Activated T-helper 1 cell treated with anti-CD3 and anti-CD28 coated beads, Interleukin-12 subunit alpha, Interleukin-12 subunit beta, Interleukin-2, Interleukin-4 antibody, amounts not matched to agents 30 ng/mL and 10 ng/mL and 1 ng/mL, durations not matched to agents 14 hours and 24 hours and 36 hours (primary cell): Measurements from ENCODE around the gene PDZD4. TPM values are rescaled to one million over a fixed set of nuclear protein-coding genes. Genes with fewer than 3 reads are reported as not detected.

Experiments used
- DNase-seq: peaks from one replicate; pipeline ENCODE4 v3.0.0; 2021; ENCODE audit warnings: low spot score
- H3K27ac Mint-ChIP-seq: one replicate; pipeline ENCODE4 v1.8.0; 2021; ENCODE audit warnings: mild to moderate bottlenecking, mixed read lengths
- H3K27me3 Mint-ChIP-seq: one replicate; pipeline ENCODE4 v1.8.0; 2022; ENCODE audit warnings: mild to moderate bottlenecking, moderate library complexity, mixed read lengths; ENCODE audit not compliant: insufficient read depth
- H3K36me3 Mint-ChIP-seq: one replicate; pipeline ENCODE4 v1.8.0; 2021; ENCODE audit warnings: low read depth, mixed read lengths
- H3K4me1 Mint-ChIP-seq: one replicate; pipeline ENCODE4 v1.8.0; 2021; ENCODE audit warnings: low read depth, mixed read lengths
- H3K4me3 Mint-ChIP-seq: one replicate; pipeline ENCODE4 v1.8.0; 2021; ENCODE audit warnings: mild to moderate bottlenecking, moderate library complexity, mixed read lengths
- H3K9me3 Mint-ChIP-seq: one replicate; pipeline ENCODE4 v1.8.0; 2021; ENCODE audit warnings: mixed read lengths
- intact Hi-C: fragments of 100-400 bp; cut with micrococcal nuclease; formaldehyde crosslinking; loops from one replicate; pipeline ENCODE4 v1.15.1; 2024
- total RNA-seq: library from RNA; stranded (reverse); gene quantifications from 2 replicates; pipeline ENCODE4 v1.2.3, GENCODE V29; 2022

PDZD4 gene
- 0.29 and 0.44 TPM in 2 replicates for total RNA-seq

GRCh38 chrX:153829799-153830639 is at the start of gene PDZD4:
Gene PDZD4 (minus strand): TSS chrX:153830544. CDS start chrX:153830298, 246 bp downstream.
- no peak for DNase-seq
- H3K27me3 Mint-ChIP-seq: peaks cover 31% of the 10 kb centered on the region
- H3K9me3 Mint-ChIP-seq: no peaks in the 10 kb centered on the region
- H3K4me1 Mint-ChIP-seq: no peaks in the 10 kb centered on the region
- no peak within 1 kb of the TSS for H3K27ac Mint-ChIP-seq
- intact Hi-C loops: loop anchor here (5.0 kb wide), 1 partner anchor 72 kb away; the partner anchor contains the start of gene AVPR2
- H3K36me3 Mint-ChIP-seq: no peaks in the 10 kb centered on the region
- H3K4me3 Mint-ChIP-seq: no peak within 1 kb of the TSS

- Mint-ChIP-seq H3K27ac (no peak overlapping the region), H3K9me3 (no peaks in the 10 kb centered on the region), H3K4me1 (peaks cover 24% of the 10 kb centered on the region), H3K27me3 (peaks cover 6% of the 10 kb centered on the region), H3K36me3 (no peaks in the 10 kb centered on the region), H3K4me3 (no peak overlapping the region)
- DNase-seq: no peak
- intact Hi-C loops: loop anchor here (1.0 to 5.0 kb wide), 2 partner anchors 46 to 63 kb away; partner anchors contain the start of gene ARHGAP4
Observed at GRCh38 chrX:153879741-153880439, 49.5 kb upstream of the PDZD4 start.

GRCh38 chrX:153878969-153879653 is 48.8 kb upstream of the PDZD4 start:
- Mint-ChIP-seq H3K27me3 (peaks cover 5% of the 10 kb centered on the region), H3K36me3 (no peaks in the 10 kb centered on the region), H3K9me3 (no peaks in the 10 kb centered on the region), H3K4me3 (peak overlapping the region; percentile 80), H3K27ac (peak overlapping the region; percentile 73), H3K4me1 (peaks cover 24% of the 10 kb centered on the region)
- intact Hi-C loops: loop anchor here (1.0 to 5.0 kb wide), 2 partner anchors 47 to 62 kb away; partner anchors contain the start of gene ARHGAP4
- peak; percentile 8 for DNase-seq

GRCh38 chrX:153878345-153878744 is 48.0 kb upstream of the PDZD4 start:
- intact Hi-C loops: loop anchor here (5.0 kb wide), 1 partner anchor 61 kb away; no protein-coding TSS in a partner anchor
- Mint-ChIP-seq H3K27me3 (peaks cover 5% of the 10 kb centered on the region), H3K4me1 (peaks cover 24% of the 10 kb centered on the region), H3K36me3 (no peaks in the 10 kb centered on the region), H3K4me3 (no peak overlapping the region), H3K9me3 (no peaks in the 10 kb centered on the region), H3K27ac (no peak overlapping the region)
- no peak for DNase-seq

- no peak overlapping the region for H3K4me3 Mint-ChIP-seq
- peaks cover 24% of the 10 kb centered on the region for H3K4me1 Mint-ChIP-seq
- peaks cover 5% of the 10 kb centered on the region for H3K27me3 Mint-ChIP-seq
- intact Hi-C loops: loop anchor here (5.0 kb wide), 1 partner anchor 60 kb away; no protein-coding TSS in a partner anchor
- no peaks in the 10 kb centered on the region for H3K36me3 Mint-ChIP-seq
- H3K9me3 Mint-ChIP-seq: no peaks in the 10 kb centered on the region
- no peak for DNase-seq
- H3K27ac Mint-ChIP-seq: no peak overlapping the region
Observed at GRCh38 chrX:153877571-153878261, 47.4 kb upstream of the PDZD4 start.

- intact Hi-C loops: loop anchor here (5.0 kb wide), 1 partner anchor 59 kb away; no protein-coding TSS in a partner anchor
- H3K27me3 Mint-ChIP-seq: peaks cover 5% of the 10 kb centered on the region
- H3K9me3 Mint-ChIP-seq: no peaks in the 10 kb centered on the region
- peak overlapping the region; percentile 19 for H3K4me3 Mint-ChIP-seq
- no peaks in the 10 kb centered on the region for H3K36me3 Mint-ChIP-seq
- no peak for DNase-seq
- peaks cover 24% of the 10 kb centered on the region for H3K4me1 Mint-ChIP-seq
- H3K27ac Mint-ChIP-seq: peak overlapping the region; percentile 40
Observed at GRCh38 chrX:153876112-153876491, 45.8 kb upstream of the PDZD4 start.

GRCh38 chrX:153875391-153876111 is 45.2 kb upstream of the PDZD4 start:
- Mint-ChIP-seq H3K36me3 (no peaks in the 10 kb centered on the region), H3K4me1 (peaks cover 24% of the 10 kb centered on the region), H3K4me3 (no peak overlapping the region), H3K9me3 (no peaks in the 10 kb centered on the region), H3K27me3 (peaks cover 5% of the 10 kb centered on the region), H3K27ac (no peak overlapping the region)
- DNase-seq: peak; percentile 54
- intact Hi-C loops: loop anchor here (1.0 to 5.0 kb wide), 2 partner anchors 58 to 94 kb away; no protein-coding TSS in a partner anchor

- Mint-ChIP-seq H3K27ac (peak overlapping the region; percentile 18), H3K36me3 (no peaks in the 10 kb centered on the region), H3K4me1 (peaks cover 24% of the 10 kb centered on the region), H3K27me3 (peaks cover 2% of the 10 kb centered on the region), H3K9me3 (no peaks in the 10 kb centered on the region), H3K4me3 (no peak overlapping the region)
- intact Hi-C loops: loop anchor here (1.0 to 5.0 kb wide), 2 partner anchors 57 to 95 kb away; no protein-coding TSS in a partner anchor
- no peak for DNase-seq
Observed at GRCh38 chrX:153874366-153875125, 44.2 kb upstream of the PDZD4 start.

GRCh38 chrX:153874085-153874365 is 43.7 kb upstream of the PDZD4 start:
- Mint-ChIP-seq H3K4me1 (peaks cover 19% of the 10 kb centered on the region), H3K27me3 (peaks cover 2% of the 10 kb centered on the region), H3K27ac (no peak overlapping the region), H3K36me3 (no peaks in the 10 kb centered on the region), H3K9me3 (no peaks in the 10 kb centered on the region), H3K4me3 (no peak overlapping the region)
- DNase-seq: no peak
- intact Hi-C loops: no loop called here

- H3K9me3 Mint-ChIP-seq: no peaks in the 10 kb centered on the region
- intact Hi-C loops: no loop called here
Observed at GRCh38 chrX:153873282-153874084, 43.1 kb upstream of the PDZD4 start.

More at GRCh38 chrX:153873282-153874084, 43.1 kb upstream of the PDZD4 start:
- H3K4me3 Mint-ChIP-seq: no peak overlapping the region
- peaks cover 2% of the 10 kb centered on the region for H3K27me3 Mint-ChIP-seq
- H3K4me1 Mint-ChIP-seq: peaks cover 13% of the 10 kb centered on the region
- DNase-seq: no peak
- H3K27ac Mint-ChIP-seq: no peak overlapping the region
- no peaks in the 10 kb centered on the region for H3K36me3 Mint-ChIP-seq
